NCI-H1092 treated with DMSO at 0.1 percent for 48 hours (cell line): Measurements from ENCODE around the gene PEX14.

Experiments used
- DNase-seq: peaks from one replicate; lab custom pipeline; 2025; lab: John Stamatoyannopoulos, UW

Gene PEX14

DNA sequence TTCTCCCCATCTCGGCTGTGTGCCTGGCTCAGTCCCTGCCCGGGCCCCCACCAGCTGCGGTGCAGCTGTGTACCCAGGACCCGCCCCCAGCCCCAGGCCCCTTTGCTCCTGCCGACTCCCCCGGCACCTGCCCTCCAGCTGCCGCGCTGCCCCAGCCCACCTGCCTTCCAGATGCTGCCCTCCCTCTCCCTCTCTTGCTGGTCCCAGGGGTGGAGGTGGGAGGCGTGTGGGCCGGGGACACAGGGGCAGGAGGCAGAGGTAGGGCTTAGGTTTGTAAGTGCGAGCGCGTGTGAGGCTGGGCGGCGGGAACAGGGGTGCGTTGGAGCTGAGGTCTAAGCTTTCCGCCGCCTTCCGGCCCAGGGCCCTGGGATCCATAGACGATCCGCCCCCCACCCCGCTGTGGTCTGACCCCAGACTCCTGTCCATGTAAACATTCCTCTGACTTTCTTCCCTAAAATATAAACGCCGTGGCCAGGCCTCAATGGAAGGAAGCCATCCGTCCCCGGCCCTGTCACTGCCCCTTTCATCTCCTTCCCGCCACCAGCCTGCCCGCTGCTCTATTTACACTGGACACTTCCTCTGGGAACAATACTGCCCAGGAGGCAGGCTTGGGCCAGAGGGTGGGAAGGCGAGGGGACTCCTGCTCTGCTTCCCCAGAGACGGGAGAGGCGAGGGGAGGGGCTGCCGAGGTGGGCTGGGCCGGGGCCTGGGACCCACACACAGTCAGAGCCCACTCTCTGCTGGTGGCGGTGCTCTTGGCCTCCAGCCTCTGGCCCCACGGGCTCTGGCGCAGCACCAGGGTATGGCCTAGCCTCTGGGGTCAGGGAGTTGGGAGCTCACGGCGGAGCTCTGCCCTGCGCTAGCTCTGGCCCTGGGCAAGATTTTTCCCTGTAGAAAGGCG is 193.4 kb downstream of the PEX14 start:
- DNase-seq = peak; percentile 40

DNA sequence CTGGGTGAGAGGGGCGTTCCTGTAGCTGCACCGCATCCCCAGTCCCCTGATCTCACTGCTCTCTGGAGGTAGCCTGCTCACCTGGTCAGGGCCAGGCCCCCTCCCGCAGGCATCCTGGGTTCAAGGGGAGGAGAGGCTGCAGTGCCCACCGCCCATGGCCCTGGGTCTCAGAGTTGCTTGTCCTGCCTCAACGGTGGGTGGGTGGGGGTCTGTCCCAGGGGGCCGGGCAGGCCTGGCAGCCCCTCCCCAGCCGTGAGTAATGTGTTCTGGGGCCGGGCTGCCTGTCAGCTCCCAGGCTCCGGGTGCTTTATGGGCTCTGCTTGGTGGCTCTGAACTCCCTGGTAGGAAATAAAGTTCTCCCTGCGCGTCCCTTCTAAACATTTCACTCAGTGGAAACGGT is 194.8 kb downstream of the PEX14 start:
- DNase-seq = no peak

DNA sequence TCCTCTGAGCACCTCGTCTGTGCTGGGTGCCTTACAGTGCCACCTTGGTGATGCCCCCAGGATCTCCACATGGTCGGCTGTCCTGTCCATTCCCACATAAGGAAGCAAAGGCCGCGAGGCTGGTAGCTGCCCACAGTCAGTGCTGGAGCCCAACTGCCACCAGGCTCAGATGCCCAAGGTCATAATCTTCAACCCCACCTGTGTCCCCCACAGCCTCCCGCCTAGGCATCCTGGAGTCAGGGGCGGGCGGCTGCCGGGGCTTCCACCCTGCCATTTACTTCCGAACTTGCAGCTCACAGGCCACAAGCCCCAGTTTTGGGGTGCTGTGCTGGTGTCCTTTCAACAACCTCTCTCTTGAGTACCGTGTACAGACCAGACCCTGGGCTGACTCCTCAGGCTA is 195.4 kb downstream of the PEX14 start:
- no peak for DNase-seq

DNA sequence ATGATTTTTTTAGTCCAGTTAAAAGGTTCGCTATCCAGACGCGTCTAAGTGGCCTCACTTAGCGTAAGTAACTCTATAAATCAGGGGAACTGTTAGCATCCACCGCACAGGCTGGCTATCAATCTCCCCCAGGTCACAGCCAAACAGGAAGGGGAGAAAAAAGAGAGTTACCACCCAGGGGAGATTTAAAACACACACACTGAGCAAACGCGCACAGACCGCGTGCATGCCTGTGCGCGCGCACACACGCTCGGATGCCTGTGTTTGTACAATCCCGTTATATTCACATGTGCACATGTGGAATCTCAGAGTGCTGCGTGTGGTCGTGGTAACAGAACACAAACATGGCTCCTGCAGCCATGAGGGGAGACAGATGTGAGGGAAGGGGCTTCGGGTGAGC is 196.3 kb downstream of the PEX14 start:
- DNase-seq = no peak

DNA sequence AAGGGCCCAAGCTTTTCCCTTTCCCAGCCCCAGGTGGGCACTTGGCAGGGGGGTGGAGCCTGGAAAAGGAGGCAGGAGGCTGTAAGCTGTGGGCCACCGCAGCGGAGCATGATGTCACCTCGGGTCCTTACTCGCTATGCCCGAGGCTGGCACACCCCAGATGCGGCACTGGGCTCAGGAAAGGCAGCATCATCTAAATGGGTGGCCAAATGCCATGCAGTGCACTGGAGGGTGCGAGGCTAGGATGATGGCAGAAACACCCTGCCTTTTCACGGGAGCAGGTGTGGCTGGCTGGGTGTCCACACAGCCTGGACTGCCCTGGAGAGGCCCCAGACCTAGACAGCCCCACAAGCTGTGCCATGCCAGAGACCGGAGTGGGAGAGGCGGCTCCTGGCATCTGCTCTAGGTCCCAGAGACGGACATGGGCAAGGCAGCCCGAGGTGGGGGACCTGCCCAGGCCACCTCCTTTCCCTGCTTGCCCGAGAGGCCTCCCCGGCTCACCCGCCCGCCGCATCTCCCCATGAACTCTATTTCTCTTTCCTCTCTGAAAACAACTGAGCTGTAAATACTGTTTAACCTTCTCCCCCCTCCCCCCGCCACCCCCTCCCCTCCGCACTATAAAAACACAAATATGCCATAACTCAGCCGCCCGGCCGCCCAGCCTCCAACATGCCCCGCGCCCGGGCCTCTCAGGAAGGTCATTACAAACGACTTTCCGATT is 197.0 kb downstream of the PEX14 start:
- DNase-seq = no peak

DNA sequence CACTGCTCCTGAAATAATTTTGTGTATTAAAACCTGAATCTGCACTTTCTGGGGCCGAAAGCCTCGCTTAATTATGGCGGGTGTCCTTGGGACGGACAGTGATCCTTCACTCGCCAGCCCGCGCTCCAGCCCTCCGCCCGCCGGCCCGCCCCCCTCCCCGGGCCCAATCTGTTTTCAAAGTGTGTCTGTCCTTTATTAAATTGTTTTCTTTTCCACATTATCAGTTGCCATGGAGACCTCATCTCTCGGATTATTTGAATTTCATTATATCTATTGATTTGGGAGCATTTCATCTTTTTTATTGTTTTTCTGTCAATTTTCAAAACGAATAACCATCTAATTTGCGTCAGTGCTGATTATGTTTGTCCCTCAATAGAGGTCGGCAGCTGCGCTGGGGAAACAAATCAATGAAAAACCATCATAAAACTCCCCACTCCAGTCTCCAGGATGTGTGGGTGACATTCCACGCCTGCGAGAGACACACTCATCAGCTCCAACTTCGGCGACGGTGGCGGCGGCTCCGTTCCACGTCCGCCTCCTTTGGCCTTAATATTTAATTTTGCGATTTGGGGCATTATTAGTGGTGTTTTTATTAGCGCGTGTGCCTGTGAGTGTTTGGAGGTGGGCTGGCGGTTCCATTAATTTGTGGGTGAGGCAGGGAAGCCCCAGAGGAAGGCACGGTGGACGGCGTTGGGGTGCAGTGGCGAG is 197.7 kb downstream of the PEX14 start:
- no peak for DNase-seq

DNA sequence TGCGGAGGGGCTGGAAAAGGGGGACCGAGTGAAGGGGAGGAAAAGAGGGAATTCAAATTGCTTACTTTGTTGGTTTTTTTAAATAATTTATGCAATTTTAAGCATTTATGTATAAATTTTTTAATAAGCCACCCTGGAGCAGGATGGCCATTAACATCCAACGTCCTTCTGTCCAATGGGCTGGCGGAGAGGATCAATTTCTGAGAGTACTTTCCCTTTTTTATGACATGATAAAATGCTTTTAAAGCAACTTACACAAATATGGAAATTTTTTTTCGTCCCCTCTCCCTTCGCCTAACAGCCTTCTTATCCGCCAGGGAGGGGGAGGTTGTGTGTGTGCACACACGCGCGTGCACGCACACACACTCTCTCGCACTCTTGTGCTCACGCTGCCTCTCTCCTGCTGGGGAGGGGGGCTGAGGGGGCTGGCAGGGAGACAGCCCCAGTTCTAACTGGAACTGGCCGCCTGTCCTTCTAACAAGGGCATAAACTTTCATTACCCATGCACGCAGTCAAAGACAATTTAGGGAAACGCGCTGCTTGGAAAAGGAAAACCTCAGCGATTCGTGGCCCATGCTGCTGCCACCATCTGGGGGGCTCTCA is 198.5 kb downstream of the PEX14 start:
- no peak for DNase-seq

DNA sequence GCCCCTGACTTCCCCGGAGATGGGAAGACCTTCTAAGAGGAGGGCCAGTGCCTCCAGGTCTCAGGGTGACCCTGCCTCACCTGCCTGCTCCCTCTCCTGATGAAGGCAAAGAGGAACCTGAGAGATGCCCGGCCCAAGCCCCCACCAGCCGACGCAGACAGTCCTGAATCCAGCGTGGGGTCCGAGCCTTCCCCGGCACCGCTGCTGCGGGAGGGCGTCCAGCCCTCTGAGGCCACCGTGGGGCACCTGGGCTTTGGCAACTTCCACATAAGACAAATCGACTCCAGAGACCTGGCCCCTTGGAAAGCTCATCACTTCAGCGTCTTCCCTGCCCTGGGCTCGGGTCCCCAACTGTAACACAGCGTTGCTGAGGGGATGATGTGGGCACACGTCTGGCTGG is 199.5 kb downstream of the PEX14 start:
- DNase-seq = no peak

DNA sequence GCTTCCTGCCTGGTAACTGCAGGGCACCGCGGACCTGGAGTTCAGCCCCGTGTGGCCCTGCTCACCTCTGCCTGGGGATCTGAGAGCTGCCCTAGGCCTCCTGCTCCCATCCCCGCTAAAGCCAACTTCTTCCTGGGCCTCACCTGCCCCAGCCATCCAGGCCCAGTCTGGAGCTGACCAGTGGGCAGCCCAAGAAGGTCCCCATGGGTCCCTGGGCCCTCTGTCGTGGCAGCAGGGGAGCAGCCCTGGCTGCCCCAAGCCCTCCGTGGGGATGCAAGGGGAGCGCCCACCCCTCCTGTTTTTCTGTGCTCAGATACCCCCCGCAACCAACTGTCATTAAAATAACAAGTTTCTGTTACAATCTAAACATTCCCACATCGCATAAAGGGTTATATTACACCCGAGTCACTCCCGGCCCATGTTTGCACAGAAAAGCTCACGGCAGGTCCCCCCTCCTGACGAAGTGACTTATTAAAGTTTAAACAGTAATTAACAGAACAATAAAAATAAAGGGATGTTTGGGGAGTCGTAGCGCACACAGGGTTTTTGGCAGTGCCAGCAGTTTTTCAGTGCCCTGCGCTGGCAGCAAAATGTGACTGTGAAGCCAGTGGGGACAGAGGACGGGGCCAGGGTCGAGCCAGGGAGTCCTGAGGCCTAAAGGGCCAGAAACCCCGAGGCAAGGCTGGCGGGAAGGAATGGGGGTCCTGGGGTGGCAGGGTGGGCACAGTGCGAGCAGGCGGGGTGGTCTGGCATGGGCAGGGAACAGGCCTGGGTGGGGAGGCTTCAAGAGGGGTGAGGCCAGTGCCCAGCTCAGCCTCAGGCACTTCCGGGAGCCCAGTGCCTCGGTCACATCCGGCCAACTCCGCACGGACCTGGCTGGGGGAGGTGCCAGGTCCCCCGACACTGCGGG is 200.2 kb downstream of the PEX14 start:
- no peak for DNase-seq

DNA sequence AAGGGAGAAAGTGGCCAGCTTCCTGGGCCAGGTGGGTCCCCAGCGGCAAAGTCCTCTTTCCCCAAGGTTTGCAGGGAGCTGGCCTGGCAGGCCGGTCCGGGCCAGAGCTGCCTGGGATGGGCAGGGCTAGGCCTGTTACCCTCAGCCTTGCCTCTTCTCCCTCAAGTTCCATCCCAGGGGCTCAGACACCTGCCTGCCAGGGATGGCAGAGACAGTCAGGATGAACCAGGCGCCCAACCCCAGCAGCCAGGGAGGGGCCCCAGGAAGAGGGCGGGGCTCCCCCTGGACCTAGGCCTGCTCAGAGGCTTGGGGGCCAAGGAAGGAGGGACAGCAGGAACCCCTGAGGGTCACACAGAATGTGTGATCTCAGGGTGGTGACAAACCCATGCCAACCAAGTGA is 201.1 kb downstream of the PEX14 start:
- DNase-seq = no peak

DNA sequence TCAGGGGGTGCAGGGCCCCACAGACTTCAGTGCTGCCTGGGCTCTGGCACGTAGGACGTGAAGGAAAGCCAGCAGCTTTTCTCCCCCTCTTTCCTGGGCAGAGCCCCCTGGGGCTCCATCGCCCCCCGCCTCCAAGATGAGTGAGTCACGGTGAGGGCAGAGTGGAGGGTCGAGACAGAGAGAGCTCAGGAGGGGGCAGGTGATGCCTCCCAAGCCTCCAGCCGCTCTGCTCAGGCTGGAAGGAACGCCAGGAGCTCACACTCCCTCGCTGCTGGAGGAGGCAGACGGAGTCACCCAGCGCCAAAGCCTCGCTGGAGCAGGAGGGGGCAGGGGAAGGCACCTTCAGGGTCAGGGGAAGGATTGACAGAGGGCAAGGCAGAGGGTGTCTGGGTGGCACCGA is 202.2 kb downstream of the PEX14 start:
- no peak for DNase-seq

DNA sequence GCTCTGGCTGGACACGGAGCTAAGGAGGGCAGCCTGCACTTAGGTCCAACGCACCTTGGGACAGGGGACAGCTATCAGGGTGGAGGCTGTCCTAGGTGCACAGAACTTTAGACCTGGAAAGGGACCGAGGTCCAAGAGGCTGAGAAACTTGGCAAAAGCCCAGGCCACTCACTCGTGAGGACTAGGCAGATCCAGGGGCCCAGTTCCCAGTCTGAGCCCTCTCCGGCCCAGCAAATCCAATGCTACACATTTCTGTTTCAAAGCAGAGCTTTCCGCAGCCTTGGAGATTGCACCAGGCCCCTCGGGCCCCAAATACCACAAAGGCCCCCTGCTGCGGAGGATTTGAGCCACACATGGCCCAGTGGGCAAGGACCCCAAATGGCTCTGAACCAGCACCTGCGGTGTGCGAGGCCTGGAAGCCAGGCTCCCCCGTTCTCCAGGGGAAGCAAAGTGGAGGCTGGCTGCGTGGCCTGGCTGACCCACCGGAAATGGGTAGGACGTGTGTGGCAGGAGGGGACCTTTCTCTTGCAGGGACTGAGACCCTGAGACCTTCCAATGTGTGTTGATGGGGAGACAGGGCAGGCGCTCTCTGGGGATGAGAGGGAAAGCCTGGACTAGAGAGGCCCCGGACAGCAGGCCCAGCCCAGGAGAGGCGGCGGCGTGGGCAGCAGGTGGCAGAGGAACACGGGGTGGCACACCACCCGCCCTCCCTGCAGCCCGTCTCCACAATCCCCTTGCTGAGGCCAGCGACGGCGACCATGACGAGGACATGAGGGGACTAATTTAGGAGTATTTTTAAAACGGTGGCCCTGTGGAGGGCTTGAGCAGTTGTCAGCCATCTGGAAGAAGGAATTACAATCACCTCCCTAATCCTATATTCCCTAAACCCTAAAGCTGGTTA is 203.0 kb downstream of the PEX14 start:
- no peak for DNase-seq

DNA sequence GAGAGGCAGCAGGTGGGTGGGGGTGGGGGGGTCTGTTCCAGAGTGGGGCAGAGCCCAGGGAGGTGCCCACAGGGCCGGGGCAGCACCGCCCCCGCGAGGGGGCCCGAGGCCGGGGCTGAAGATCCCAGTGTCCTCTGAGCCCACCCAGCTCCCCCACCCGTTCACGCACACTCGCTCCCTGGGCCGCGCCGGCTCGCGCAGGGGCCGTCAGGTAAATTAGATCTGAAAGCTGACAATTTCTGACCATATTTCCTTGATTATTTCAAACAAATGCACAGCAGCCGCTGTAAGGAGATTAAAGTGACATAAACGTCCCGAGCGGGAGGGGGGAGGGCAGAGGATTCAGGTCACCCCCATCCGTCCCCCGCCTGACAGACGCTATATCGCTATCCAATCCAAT is 203.7 kb downstream of the PEX14 start:
- no peak for DNase-seq

DNA sequence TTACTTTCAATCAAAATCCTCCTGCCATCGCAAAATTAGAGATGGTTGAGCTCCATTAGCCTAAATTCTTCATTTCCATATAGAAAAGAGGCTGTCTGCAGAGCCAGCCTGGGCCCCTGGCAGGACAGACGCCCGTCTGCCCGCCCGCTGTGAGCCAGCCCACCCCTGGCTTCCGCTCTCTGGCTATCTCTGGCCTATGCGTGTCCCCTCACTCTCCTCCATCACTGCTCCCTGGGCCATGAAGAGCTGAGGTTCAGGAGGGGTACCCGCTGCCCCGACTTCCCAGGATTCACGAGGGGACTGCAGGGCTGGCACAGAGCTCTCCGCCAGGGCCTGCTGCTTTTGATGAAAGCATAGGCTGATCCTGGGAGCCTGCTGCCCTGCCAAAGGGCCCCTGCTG is 204.1 kb downstream of the PEX14 start:
- no peak for DNase-seq

DNA sequence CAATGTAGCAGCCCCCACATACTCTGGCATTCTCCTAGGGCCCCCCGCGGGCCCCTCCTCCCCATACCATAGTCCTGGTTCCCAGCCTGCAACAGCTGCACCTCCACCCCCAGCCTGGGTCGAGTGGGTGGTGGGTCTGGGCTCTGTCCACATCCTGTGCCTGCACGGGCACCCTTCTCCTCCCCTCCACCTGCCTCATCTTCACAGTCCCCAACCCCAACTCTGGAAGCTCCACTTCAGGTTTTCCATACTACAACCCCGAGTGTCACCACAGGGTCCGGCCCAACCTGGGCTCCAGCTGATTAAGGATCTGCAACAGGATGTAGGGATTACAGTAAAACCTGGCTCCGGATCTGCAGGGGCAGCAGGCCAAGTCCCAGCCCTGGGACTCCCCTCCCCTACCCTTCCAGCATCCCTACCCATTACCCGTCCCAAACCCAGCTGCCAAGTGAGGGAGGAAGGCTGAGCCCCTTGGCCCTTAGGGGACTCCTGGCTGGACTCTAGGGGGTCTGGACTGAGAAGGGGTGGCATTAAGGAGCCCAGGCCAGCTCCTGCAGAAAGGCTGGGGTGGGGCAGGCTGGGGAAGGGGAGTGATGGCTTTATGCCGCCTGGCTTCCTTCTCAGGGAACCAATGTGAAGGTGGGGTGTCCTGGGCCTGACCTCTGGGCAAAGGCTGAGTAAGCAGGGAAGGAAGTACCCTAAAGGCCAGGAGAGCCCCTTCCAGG is 204.9 kb downstream of the PEX14 start:
- peak; percentile 59 for DNase-seq
